ENCODE results near the gene TBC1D2.

TBC1D2 gene

DNA sequence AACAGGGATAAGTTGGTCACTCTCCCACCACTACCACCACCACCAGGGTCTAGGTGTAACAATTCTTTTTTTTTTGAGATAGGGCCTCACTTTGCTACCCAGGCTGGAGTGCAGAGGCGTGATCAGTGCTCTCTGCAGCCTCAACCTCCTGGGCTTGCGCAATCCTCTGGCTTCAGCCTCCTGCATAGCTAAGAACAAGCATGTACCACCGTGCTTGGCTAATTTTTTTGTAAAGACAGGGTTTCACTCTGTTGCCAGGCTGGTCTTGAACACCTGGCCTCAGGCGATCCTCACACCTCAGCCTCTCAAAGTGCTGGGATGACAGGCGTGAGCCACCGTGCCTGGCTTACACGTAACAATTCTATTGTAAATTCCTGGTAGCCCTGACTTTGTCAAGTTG is 90.5 kb downstream of the TBC1D2 start:
- no peak for DNase-seq (ENCODE audit: low read depth, low spot score)

DNA sequence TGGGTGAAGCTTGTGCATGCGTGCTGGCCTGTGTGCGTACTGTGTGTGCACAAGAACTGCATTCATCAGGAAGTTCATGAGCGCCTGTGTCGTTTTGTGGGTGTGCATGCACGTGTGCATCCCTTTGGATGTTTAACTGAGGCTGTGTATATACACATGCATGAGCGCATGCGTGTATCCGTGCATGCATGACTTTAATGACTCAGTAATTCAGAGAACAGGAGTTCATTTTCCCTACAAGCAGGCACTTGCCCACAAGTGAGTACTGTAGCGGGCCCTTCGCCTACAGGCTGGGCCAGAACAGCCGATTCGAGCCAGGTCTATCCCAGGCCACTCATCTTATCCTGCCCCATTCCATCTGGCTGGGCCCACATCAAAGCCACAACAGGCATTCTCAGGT is 92.8 kb downstream of the TBC1D2 start:
- no peak for DNase-seq (ENCODE audit: low read depth, low spot score)

DNA sequence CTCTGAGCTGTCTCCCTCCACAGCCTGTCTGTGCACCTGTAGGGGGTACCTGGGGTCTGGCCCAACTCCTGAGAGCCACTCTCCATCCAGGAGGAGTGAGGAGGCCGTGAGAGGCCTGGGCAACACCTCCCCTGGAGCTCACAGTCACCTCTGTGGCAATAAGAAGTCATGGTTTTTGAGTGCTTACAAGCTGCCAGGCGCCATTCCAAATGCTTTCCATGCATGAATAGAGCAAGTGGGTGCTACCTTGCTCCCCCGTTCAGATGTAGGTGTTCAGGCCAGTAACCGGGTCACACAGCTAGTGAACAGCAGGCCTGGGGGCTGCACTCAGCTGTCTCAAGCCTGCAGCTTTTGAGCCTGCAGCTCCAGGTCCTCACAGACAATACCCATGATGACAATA is 93.6 kb downstream of the TBC1D2 start:
- DNase-seq (ENCODE audit: low read depth, low spot score) = no peak

DNA sequence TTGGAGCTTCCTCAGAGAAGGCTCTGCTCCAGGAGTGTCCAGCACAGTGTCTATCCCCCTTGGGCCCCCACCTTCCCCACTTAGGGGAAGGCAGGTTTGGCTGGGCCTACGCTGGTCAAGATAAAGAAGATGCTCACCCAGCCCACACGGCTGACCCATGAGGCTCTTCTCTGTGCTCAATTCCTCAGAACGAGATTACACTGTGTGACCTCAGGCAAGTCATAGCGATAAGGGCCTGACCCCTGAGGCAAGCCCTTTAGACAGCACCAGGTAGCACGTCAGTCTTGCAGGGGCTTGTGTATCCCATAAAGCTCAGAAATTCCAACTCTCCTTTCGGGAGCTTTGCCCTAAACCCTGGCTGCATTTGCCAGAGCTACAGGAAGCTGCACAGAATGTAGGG is 95.7 kb downstream of the TBC1D2 start:
- DNase-seq (ENCODE audit: low read depth, low spot score) = no peak

DNA sequence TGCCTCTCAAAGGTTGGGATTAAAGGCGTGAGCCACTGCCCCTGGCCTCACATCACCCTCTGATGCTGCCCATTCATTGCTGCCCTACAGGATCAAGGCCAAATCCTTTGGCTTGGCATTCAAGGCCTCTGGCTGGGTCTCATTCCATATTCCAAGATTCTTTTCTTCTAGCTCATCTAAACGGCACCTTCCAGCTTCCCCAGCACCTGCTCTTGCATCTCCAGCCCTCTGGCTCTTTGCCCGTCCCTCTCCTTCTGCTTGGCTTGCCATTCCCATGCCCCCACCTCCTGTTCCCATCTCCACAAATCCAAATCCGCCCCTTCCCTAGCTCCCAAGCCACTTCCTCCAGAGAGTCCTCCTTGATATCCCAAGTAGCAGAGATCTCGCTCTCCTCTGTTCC is 96.1 kb downstream of the TBC1D2 start:
- no peak for DNase-seq (ENCODE audit: low read depth, low spot score)

DNA sequence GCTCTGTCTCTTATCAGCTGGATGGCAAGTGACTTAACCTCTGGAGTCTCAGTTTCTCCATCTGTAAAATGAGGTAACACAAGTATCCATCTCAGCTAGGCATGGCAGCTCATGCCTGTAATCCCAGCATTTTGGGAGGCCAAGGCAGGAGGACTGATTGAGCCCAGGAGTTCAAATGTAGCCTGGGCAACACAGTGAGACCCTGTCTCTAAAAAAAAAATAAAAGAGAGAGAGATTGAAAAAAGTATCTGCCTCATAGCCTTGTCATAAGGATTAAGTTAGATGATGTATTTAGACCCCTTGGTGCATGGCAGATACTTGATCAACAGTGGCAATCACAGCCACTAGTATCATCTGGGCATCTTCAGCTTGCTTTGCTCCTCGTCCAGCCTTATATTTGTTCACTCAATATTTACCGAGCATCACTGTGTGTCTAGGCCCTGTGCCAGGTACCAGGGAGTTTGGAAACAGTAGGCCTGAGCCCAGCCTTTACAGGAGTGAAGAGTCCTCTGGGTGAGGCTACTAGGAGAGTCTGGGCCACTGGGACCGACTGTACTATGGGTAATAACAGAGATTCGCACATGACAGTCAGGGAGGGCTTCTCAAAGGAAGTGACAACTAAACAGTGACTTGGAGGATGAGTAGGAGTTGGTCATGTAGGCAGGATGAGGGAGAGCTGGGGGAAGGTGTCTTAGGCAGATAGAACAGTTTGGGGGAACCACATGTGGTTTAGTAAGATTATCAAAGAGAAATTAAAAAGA is 97.2 kb downstream of the TBC1D2 start:
- no peak for DNase-seq (ENCODE audit: low read depth, low spot score)

DNA sequence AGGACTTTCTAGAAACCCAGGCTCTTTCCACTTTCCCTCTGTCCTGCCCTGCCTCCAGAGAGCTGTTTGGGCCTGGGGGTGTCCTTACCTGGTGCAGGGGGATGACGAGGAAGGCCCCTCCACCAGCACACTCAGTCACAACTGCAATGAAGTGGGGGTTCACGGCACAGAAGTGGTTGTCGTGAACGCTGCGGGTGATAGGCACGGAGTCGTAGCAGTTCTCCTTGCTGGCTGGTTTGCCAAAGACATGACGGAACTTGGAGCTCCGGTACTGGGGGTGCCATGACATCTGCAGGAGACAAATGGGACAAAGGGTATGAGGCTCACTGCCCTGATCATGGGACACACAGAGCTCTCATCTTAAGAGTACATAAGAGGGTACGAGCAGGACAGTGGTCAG is 98.1 kb downstream of the TBC1D2 start:
- no peak for DNase-seq (ENCODE audit: low read depth, low spot score)

DNA sequence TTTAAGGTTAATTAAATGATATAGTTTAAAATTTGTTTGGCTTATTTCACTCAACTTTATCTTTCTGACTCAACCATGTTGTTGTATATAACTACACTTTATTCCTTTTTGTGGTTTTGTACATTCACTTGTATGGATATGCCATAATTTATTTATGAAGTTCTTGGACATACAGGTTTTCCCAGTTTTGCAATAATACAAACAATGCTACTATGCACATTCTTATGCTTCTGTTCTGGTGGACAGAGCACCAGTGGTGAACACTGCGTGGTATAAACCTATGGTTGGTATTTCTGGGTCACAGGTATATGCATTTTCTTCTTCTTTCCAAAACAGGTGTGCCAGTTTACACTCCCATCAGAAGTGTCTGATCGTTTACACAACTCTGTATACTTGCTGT is 100.8 kb downstream of the TBC1D2 start:
- DNase-seq (ENCODE audit: low read depth, low spot score) = no peak

DNA sequence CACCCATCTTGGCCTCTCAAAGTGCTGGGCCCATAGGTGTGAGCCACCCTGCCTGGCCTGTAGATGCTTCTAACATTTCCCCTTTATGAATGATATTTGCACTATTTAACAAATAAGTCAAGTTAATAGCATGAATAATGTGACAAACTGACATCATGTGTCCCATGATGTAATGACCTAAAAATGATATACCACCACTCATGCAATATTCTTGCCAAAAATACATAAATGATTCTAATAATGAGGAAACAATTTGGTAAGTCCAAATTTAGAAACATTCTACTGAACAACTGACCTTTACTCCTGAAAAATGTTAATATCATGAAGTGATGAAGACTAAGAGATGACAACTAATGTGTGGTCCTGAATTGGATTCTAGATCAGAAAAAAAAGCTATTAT is 102.9 kb downstream of the TBC1D2 start:
- no peak for DNase-seq (ENCODE audit: low read depth, low spot score)

DNA sequence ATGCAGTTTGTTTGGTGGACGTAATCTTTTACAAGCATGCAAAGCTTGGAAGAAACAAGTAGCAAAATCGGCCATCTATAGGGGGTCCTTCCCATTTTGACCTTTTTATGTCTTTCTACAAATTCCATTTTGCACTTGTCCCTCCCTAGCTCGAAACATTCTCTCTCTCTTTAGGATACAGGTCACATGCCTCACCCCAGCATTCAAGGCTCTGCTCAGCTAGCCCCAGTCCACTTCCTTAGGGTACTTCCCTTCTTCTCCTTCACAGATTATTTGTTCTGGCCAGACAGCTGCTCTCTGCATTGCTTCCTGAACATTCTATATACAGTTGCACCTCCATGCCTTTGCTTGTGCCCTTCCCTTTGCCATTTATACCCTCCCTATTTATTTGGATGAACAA is 104.7 kb downstream of the TBC1D2 start:
- DNase-seq (ENCODE audit: low read depth, low spot score) = no peak

DNA sequence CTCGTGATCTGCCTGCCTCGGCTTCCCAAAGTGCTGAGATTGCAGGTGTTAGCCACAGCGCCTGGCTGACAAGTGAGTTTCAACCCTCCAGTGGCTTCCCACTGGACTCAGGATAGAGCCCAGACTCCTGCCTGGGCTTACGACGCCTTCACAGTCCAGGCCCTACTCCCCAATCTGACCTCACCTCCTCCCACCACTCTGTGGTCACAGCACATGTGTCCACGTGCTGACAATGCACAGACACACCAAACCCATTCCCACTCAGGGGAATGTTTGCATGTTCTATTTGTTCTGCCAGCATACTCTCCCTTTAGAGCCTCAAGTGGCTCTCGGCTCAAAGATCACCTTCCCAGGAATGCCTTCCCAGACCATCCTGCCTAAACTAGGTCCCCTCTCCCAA is 105.3 kb downstream of the TBC1D2 start:
- no peak for DNase-seq (ENCODE audit: low read depth, low spot score)

DNA sequence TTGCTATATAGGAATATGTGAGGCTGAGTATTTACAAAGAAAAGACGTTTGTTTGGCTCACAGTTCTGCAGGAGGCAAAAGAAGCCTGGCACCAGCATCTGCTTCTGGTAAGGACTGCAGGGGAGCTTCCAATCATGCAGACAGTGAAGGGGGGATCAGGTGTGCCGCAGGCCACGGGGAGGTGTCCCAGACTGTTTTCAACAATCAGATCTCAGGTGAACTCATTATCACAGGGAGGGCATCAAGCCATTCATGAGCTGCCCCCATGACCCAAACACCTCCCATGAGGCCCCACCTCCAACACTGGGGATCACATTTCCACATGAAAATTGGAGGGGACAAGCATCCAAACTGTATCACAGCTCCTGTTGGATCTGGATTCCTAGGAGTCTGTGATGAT is 106.0 kb downstream of the TBC1D2 start:
- no peak for DNase-seq (ENCODE audit: low read depth, low spot score)

Data from activated naive CD8-positive, alpha-beta T cell treated with anti-CD3 and anti-CD28 coated beads, Interleukin-2, amount 50 U/mL, for 16 hours (primary cell).